GM21825 (cell line): ENCODE measurements around the gene MUC4.
"Not testable (repeated sequence)": the region's sequence is repeated elsewhere in the genome, so short reads cannot be mapped to it uniquely, and the experiment has no call there.

Source experiments
- ATAC-seq: cut with Tn5 transposase; IDR thresholded peaks from one replicate; pipeline ENCODE4 v1.9.1; 2021; ENCODE audit warnings: mild to moderate bottlenecking, moderate library complexity; ENCODE audit not compliant: unreplicated experiment

MUC4 gene

GRCh38 chr3:195720831-195721506 is 90.8 kb downstream of the MUC4 start, which contains the start of gene MUC20:
Gene MUC20 (plus strand): TSS chr3:195720978. CDS start chr3:195721008, 30 bp downstream.
- ATAC-seq = not testable (repeated sequence)

- not testable (repeated sequence) for ATAC-seq
Observed at GRCh38 chr3:195719514-195720254, 92.0 kb downstream of the MUC4 start.

GRCh38 chr3:195718477-195718984 is 93.2 kb downstream of the MUC4 start:
- ATAC-seq = no peak

GRCh38 chr3:195717852-195718476 is 93.8 kb downstream of the MUC4 start:
- no peak for ATAC-seq

- no peak for ATAC-seq
Observed at GRCh38 chr3:195717416-195717815, 94.3 kb downstream of the MUC4 start.

- no peak for ATAC-seq
Observed at GRCh38 chr3:195715583-195716266, 96.0 kb downstream of the MUC4 start.

GRCh38 chr3:195715134-195715533 is 96.6 kb downstream of the MUC4 start:
- no peak for ATAC-seq

- ATAC-seq = no peak
Observed at GRCh38 chr3:195714380-195715011, 97.2 kb downstream of the MUC4 start.

- ATAC-seq = not testable (repeated sequence)
Observed at GRCh38 chr3:195713150-195713549, 98.6 kb downstream of the MUC4 start.

GRCh38 chr3:195712535-195712910 is 99.2 kb downstream of the MUC4 start:
- not testable (repeated sequence) for ATAC-seq

GRCh38 chr3:195711813-195712534 is 99.8 kb downstream of the MUC4 start:
- ATAC-seq = no peak

GRCh38 chr3:195711091-195711812 is 100.5 kb downstream of the MUC4 start:
- ATAC-seq = not testable (repeated sequence)

GRCh38 chr3:195710126-195710905 is 101.4 kb downstream of the MUC4 start:
- ATAC-seq = not testable (repeated sequence)

GRCh38 chr3:195709676-195710085 is 102.0 kb downstream of the MUC4 start:
- no peak for ATAC-seq

- no peak for ATAC-seq
Observed at GRCh38 chr3:195708626-195709481, 102.9 kb downstream of the MUC4 start.

- no peak for ATAC-seq
Observed at GRCh38 chr3:195708061-195708460, 103.7 kb downstream of the MUC4 start.
